ENCODE results near the gene GRIK1.

GRIK1 gene

DNA sequence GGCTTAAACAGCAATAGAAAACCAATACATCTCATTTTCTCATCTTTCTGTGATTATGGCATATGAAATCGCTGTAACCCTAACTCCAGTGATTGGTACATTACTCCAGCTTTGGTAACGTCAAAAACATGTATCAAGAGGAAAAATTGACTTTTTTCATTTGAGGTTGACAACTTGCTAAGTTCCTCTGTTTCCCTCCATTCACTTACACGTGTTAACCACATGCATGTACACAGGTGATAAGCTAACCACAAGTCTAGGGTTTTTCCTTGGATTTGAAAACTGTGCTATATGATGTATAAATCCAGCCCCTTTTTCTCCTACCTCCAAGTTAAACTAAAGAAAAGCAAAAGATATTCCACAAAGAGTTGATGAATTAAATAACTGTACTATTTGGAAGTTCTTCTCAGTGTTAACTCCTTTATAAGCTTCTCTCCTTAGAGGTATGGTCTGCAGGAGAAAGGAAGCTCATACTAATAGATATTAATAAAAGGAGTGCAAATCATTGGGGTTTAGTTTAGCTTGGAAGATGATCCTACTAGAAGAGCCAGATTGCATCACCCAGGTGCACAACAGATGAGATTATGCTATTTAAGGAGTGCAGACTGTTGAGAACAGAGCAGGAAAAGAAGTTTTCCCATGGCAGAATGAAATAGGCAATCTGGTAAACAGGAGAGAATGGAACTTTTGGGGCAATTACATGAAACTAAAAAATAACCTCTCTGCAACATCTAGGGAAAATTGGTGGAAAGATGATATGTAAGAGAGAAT is 277.9 kb downstream of the GRIK1 start:
- DNase-seq: no peak

DNA sequence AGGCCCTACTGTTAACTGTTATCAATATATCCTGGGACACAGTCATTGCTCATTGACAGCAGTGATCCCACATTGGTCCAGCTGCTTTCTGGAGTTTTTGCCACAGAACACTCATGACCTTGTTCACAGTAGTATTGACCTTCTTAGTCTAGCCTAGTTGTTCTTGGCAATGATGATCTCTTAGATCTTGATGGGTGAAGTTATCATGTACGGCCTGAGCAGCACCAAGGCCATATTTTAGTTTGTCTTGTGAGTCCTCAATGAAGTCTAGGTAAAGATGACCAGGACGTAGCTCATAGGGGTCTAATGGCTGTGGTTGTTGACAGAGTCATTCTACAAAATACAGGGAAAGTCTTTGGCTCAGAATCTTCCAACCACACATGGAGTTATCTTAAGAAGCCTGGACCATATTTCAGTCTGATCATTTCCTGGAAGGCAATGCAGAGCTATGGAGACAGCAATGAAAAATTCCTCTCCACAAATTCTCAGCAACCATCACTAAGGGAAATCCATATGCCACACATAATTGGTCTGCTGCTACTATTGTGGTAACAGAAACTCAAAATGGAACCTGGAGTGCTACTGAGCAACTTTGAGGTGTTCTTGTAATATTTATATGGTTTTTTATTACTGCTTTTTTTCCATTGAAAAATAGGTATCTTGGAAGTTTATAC is 279.6 kb downstream of the GRIK1 start:
- DNase-seq: no peak

GRCh38 chr21:29658934-29659203 is 280.9 kb downstream of the GRIK1 start:
- no peak for DNase-seq

- no peak for DNase-seq
Observed at GRCh38 chr21:29658177-29658933, 281.4 kb downstream of the GRIK1 start.

DNA sequence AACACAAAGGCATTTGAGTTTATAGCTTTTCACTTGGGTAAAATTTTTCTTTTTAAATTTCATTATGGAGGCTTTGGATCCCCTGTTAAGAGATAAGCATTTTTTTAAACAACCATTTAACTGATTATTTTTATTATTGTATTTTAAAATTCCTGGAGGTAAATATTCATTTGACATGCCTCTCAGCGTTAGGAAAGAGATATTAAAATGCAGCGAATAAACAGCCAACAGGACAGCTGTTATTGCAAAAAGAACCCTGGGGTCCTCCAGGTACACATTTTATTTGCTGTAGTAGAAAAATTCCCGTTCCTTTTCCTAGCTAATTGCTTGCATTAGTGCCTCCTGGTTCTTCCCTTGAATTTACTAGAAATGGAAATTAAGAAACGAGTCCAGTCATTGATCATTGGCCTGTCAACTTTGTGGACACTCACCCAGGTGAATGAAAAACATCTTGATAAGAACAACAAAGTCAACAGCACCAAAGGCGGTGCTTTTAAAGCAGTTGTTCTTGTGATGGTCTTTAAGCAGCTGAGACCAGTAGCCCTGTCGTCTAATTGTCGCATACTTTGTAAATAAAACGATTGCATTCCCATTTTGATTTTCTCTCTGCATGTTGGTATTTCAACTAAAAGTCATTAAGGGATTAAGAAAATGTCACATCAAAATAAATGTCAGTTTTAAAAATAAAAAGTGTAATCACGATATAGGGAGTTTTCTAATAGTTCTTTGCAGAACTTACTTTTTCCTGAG is 282.4 kb downstream of the GRIK1 start:
- DNase-seq: no peak

- no peak for DNase-seq
Observed at GRCh38 chr21:29656504-29657239, 283.1 kb downstream of the GRIK1 start.

DNA sequence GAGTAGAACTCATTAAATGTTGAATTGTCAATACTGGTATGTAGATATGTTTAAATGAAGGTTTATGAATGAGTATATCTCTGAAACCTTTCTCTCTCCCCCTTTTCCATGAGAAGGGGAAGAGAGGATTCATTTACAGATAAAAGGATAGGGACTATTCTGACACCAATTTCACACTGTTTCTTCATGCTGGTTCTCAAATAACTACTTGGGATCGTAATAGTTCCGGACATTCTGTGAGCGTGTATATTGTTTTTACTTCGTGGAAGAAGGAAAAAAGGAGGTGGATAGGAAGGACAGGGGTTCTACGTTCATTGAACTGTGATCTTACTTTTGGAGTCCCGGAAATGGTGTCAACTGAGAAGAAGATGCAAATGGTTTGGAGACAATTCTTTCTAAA is 284.2 kb downstream of the GRIK1 start:
- no peak for DNase-seq

DNA sequence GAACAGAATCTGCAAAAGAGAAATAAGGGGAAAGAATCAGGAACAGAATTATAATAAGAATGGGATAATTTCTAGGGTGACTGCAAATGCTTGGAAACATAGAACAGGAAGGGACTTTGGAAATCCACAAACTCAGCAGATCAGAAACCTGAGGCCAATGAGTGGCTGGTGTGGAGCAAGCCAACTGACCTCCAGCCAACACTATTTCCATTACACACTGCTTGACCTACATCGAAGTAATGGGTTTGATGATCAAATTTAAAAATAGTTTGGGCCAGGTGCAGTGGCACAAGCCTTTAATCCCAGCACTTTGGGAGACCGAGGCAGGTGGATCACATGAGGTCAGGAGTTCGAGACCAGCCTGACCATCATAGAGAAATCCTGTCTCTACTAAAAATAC is 284.9 kb downstream of the GRIK1 start:
- no peak for DNase-seq

DNA sequence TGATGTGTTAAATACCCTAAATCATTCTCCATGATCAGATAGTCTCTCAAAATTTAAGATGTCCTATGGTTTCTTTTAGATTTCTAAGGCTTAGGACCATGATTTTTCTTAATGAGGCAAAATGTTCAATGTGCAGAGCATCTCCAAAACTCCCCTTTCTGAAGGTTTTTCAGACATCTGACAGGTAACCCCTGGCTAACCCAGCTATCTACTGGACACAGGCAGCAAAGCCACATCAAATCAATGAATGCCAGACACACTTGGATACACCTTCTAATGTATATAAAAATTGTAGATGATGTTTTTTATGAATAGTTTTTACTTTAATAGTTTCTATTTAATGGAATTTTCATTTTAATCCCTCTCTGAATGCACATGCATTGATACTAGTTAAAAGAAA is 285.6 kb downstream of the GRIK1 start:
- DNase-seq: no peak

DNA sequence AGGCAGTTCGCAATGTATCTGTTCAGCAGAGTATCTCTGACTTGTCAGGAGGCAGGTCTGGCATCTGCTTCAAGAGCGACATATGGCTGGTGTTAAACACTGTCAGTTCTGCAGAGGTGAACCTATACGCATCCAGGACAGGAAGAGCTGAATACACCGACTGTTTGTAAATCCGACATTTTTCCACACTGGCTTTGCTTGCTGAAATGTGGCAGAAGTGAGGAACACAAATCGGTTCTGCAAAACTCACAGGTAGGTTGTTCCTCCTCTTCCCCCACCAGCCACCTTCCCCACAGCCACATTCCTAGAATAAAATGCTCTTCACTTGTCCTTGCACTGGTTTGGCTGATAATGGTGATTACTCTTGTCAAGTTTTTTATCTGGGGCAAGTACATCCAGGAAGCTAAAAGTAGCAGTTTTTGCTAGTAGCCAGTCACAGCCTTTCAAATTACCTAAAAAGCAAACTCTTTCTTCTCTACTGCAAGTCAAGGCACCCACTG is 289.2 kb downstream of the GRIK1 start:
- DNase-seq: no peak

DNA sequence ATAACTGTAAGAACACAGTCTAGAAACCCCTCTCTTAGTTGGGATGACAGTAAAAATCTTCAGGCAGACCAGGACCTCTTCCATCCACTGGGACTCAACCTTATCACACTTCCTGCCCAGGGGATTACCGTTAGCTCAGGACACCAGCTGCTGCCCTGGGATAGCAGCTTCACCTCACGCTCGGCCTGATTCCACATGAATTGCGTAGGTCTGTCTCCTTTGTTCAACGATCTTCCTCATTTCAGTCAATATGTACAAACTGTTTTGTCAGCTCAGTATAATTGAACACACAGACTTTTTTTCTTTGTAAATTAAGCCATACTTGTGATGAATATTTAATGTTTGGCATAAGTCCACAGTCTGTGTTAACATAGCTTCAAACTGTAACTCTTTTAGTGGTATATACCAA is 290.4 kb downstream of the GRIK1 start:
- no peak for DNase-seq

DNA sequence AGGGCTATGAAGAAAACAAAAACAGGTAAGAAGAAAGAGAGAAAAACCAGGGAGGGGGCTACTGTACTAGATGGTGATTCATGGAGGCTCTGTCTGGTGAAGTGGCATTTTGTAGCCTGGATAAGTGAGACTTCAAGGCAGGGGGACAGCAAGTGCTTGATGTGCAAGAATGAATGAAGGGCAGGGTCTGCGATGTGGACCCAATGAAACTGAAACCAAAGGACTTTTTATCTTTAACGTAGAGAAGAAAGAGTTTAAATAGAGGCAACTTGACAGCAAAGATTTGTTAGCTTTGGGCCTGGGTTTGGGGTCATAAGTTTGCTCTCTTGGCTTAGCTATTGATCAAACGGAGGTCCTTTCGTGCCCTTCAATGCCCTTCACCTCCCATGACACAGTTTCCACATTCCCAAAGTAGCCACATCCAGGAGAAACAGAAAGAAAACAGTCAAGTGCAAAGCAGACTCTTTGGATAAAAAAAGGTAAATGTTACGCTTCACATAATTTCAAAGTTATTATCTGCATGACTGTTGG is 291.0 kb downstream of the GRIK1 start:
- DNase-seq: no peak

DNA sequence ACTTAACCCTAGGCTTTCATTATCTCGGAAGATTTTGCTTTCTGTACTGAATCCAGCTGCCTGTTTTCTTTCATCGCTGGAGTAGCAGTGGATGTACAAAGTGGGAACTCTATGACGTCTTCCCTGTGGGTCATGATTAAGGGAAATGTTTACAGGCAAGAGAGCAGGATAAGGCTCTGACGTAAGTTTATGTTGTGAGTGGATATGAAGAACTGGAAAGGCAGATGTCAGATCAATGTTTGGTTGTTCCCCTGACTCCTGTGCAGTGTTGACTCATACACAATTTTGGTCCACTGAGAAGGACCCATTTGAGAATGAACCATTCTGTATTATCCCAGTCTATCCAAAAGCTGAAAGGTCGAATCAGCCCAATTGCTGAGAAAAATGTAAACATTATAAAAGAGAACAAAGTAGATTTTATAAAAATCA is 292.4 kb downstream of the GRIK1 start:
- DNase-seq: no peak

DNA sequence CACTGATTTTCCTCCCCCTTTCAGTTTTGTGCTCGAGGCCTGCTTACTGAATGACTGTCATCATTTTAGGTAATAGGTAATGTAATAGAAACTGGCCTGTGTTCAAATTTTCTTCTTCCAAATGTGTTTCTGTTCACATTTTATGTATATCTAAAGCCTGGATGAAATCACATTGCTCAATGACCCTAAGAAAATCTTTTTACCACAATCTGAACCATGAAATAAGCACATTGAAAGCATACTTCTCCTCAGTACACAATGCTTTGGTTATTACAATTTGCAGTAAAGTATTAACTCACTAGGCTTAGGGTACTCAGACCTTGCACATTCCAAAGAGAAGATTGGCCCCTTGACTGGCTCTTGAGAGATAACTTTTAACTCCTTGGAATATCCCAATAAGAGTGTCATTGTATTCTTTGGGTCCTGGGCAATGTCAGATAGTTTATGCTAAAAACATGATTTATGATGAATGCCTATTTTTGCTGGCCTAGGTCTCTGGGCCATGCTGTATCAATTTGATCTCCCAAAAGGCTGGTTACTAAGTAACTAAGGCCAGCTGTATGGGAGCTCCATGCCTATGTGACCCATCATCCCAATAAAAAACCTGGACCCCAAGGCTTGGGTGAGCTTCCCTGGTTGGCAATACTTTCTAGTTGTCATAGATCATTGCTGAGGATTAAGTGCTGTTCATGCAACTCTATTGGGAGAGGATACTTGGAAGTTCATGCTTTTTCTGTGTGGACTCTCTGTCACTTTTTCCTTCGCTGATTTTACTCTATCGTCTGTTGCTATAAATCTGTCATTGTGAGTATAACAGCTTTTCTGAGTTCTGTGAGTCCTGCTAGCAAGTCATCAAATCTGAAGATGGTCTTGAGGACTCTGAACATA is 293.9 kb downstream of the GRIK1 start:
- no peak for DNase-seq

DNA sequence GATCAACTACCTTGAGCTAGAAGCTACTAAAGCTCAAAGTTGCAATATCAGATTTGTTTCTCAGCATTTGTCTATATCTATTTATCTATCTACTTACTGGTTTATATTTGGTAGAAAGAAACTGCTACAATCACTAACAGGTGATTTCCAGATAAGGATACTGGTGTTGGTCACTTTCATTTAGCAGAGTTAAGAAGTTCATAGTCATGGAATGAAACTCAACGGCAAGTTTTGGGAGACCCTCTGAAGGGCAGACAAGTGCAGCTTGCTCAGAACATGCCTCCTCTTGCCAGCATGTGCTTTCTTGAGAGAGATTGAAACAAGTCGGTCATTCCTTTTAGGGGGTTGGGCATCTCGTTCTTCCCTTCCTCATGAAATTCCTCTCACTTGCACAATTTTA is 296.5 kb downstream of the GRIK1 start:
- no peak for DNase-seq

GRCh38 chr21:29642551-29643245 is 297.1 kb downstream of the GRIK1 start:
- DNase-seq: no peak

DNA sequence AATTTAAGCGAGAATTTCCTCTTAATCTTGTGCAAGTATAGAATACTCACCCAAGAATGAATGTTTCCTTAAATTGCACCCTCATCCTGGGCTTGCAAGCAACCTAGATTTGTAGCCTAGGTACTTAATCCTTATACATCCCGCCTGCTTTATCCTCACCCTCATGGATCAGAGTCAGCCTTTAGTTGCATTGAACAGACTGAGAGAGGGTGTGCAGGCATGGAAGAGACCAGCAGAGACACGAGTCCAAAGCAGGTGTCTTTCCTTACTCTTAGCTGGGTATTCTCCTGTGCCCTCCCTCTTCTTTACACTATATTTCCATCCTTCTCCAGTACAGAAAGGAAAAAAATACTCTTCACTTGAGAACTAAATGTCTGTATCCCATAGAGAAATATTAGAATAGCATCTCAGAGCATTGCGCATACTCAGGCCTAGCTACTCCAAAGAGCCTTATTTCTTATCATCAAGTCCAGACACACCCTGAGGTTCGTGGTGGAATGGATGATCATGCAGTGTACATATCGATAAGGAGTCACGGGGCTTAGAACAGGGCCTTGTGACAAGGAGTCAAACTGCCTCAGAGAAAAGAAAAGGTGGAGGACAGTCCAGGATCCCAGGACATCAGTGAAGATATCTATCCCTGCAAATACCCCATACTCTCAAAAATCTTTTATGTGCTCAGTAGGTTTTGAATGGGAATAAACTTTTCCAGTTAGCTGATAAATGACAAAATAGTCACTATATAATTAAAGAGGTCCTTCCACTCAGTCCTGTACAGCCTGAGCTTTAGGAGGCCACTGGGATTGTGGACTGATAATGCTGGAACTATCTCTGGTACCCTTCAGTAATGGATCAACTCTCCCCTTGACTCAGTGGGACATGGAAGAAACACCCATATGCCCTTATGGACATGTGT is 297.9 kb downstream of the GRIK1 start:
- no peak for DNase-seq

DNA sequence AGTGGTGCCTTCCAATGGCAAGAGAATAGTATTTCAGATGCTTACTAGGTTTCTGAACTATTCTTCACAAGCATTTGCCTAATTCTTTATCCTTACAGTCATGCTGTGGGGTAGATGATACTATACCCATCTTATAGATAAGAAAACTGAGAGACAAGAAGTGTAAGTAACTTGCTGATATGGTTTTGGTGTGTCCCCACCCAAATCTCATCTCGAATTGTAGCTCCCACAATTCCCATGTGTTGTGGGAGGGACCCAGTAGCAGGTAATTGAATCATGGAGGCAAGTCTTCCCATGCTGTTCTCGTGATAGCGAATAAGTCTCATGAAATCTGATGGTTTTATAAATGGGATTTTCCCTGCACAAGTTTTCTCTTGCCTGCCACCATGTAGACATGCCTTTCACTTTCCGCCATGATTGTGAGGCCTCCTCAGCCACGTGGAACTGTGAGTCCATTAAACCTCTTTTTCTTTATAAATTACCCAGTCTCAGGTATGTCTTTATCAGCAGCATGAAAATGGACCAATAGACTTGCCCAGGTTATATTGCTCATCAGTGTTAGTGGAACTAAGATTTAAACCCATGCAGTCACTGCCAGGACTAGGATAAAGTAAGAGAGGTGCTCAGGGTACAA is 298.7 kb downstream of the GRIK1 start:
- DNase-seq: no peak

- no peak for DNase-seq
Observed at GRCh38 chr21:29640080-29640508, 299.7 kb downstream of the GRIK1 start.
